ENCODE results near the gene SELENBP1.
"Not testable (repeated sequence)": the region's sequence is repeated elsewhere in the genome, so short reads cannot be mapped to it uniquely, and the experiment has no call there.

The SELENBP1 gene
- total RNA-seq, result 0 reads per million in 2 donors

GRCh38 chr1:151372058-151372934 is at the start of gene SELENBP1:
TSS of gene SELENBP1 (minus strand) at chr1:151372705. CDS start at chr1:151372641, 64 bp downstream.
- DNase-seq, result no peak

- DNase-seq, result no peak
These were observed 47.3 kb upstream of the SELENBP1 start for GRCh38 chr1:151419819-151420218.

GRCh38 chr1:151418081-151418480 is 45.6 kb upstream of the SELENBP1 start:
- DNase-seq, result no peak

GRCh38 chr1:151416231-151416630 is 43.7 kb upstream of the SELENBP1 start:
- DNase-seq, result no peak

GRCh38 chr1:151411884-151412283 is 39.4 kb upstream of the SELENBP1 start:
- DNase-seq, result no peak

- no peak for DNase-seq
These were observed 36.4 kb upstream of the SELENBP1 start for GRCh38 chr1:151408891-151409290.

- no peak for DNase-seq
These were observed 34.8 kb upstream of the SELENBP1 start for GRCh38 chr1:151407304-151407703.

- DNase-seq, result no peak
These were observed 33.7 kb upstream of the SELENBP1 start for GRCh38 chr1:151406176-151406575.

- DNase-seq, result no peak
These were observed 32.9 kb upstream of the SELENBP1 start for GRCh38 chr1:151405187-151405951.

GRCh38 chr1:151403612-151404011 is 31.1 kb upstream of the SELENBP1 start:
- DNase-seq, result no peak

- DNase-seq, result no peak
These were observed 30.3 kb upstream of the SELENBP1 start for GRCh38 chr1:151402764-151403163.

GRCh38 chr1:151401860-151402259 is 29.4 kb upstream of the SELENBP1 start:
- no peak for DNase-seq

GRCh38 chr1:151401125-151401788 is 28.8 kb upstream of the SELENBP1 start:
- DNase-seq, result no peak

GRCh38 chr1:151399324-151400171 is 27.0 kb upstream of the SELENBP1 start, which contains the start of gene PSMB4:
TSS of gene PSMB4 (plus strand) at chr1:151399573. CDS start at chr1:151399588, 15 bp downstream.
- peak; percentile 66 for DNase-seq

GRCh38 chr1:151396265-151396664 is 23.8 kb upstream of the SELENBP1 start:
- not testable (repeated sequence) for DNase-seq

GRCh38 chr1:151393583-151393982 is 21.1 kb upstream of the SELENBP1 start:
- DNase-seq, result no peak

- DNase-seq, result no peak
These were observed 18.6 kb upstream of the SELENBP1 start for GRCh38 chr1:151391079-151391563.

GRCh38 chr1:151390221-151391078 is 17.9 kb upstream of the SELENBP1 start:
- DNase-seq, result not testable (repeated sequence)

- DNase-seq, result no peak
These were observed 13.5 kb upstream of the SELENBP1 start for GRCh38 chr1:151386002-151386401.

- no peak for DNase-seq
These were observed 12.1 kb upstream of the SELENBP1 start for GRCh38 chr1:151384584-151384983.

Measured in T-helper 9 cell (primary cell).